Measurements from ENCODE around the gene EEF2K.

Gene EEF2K

GRCh38 chr16:22278441-22279230 lies 72.6 kb downstream of the EEF2K start:
- H3K27me3 Mint-ChIP-seq: no peaks in the 10 kb centered on the region
- H3K27ac Mint-ChIP-seq: no peak overlapping the region
- H3K36me3 Mint-ChIP-seq: peaks cover 10% of the 10 kb centered on the region
- H3K4me1 Mint-ChIP-seq: no peaks in the 10 kb centered on the region
- no peaks in the 10 kb centered on the region for H3K9me3 Mint-ChIP-seq
- H3K4me3 Mint-ChIP-seq: no peak overlapping the region

- H3K27ac Mint-ChIP-seq: no peak overlapping the region
- H3K27me3 Mint-ChIP-seq: no peaks in the 10 kb centered on the region
- H3K9me3 Mint-ChIP-seq: no peaks in the 10 kb centered on the region
- H3K36me3 Mint-ChIP-seq: peaks cover 15% of the 10 kb centered on the region
- H3K4me3 Mint-ChIP-seq: no peak overlapping the region
- no peaks in the 10 kb centered on the region for H3K4me1 Mint-ChIP-seq
Measured at GRCh38 chr16:22282254-22282892, 76.3 kb downstream of the EEF2K start.

DNA sequence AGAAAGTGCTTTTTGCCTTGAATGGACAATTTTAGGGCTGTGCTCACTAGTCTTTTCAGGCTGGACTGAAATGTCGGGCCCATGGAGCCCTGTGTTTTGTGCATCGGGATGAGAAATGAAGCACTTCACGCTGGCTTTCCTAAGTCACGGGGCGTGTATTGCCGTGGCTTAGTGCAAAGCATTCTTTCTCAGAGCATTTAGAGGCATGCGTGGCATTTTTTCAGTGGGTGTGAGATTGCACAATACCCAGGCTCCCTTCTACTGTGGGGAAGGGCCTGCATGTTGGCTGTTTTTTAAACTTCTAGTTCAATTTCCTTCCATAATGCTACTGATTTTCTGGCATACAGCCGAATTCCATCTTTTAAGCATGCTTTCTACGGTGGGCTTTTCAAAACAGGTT lies 78.6 kb downstream of the EEF2K start:
- peaks cover 12% of the 10 kb centered on the region for H3K36me3 Mint-ChIP-seq
- H3K4me1 Mint-ChIP-seq: no peaks in the 10 kb centered on the region
- no peak overlapping the region for H3K4me3 Mint-ChIP-seq
- no peaks in the 10 kb centered on the region for H3K9me3 Mint-ChIP-seq
- H3K27ac Mint-ChIP-seq: no peak overlapping the region
- no peaks in the 10 kb centered on the region for H3K27me3 Mint-ChIP-seq

DNA sequence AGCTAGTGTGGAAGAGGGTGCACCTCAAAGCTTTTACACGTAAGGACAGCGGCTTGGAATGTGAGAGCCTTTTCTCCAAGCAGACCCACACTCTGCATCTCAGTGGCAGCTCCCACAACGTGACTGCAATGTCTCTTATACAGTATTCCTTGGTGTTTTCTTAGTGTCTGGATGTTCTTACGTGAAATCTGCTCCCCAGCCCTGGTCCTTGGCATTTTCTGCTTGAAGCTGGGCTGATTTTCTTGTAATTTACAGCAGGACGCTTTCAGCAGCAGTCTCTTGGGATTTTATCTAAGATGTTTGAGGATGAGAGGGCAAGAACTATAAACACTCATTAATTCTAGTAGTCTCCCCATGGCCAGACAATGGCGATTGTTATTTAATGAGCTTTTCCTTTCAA lies 79.0 kb downstream of the EEF2K start:
- Mint-ChIP-seq H3K4me1 (no peaks in the 10 kb centered on the region), H3K36me3 (peaks cover 12% of the 10 kb centered on the region), H3K4me3 (no peak overlapping the region)

DNA sequence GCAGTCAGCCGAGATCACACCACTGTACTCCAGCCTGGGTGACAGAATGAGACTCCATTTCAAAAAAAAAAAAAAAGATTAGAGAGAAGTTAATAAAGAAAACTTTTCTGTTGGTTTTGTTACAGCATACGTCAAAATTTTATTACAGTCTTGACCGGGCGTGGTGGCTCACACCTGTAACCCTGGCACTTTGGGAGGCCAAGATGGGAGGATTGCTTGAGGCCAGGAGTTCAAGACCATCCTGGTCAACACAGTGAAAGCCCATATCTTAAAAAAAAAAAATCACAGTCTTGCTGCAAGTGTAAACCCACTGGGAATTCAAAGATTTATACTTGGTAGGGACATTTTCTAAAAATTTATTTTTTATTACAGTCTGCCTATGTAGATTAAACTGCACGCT lies 84.9 kb downstream of the EEF2K start:
- Mint-ChIP-seq H3K27ac (no peak overlapping the region), H3K4me1 (peaks cover 1% of the 10 kb centered on the region), H3K9me3 (no peaks in the 10 kb centered on the region), H3K4me3 (no peak overlapping the region), H3K27me3 (no peaks in the 10 kb centered on the region), H3K36me3 (no peaks in the 10 kb centered on the region)

More for the DNA sequence above, 79.0 kb downstream of the EEF2K start:
- no peak overlapping the region for H3K27ac Mint-ChIP-seq
- H3K9me3 Mint-ChIP-seq: no peaks in the 10 kb centered on the region
- H3K27me3 Mint-ChIP-seq: no peaks in the 10 kb centered on the region

GRCh38 chr16:22291860-22292318 lies 85.8 kb downstream of the EEF2K start:
- Mint-ChIP-seq H3K36me3 (no peaks in the 10 kb centered on the region), H3K27me3 (no peaks in the 10 kb centered on the region), H3K4me1 (peaks cover 6% of the 10 kb centered on the region), H3K9me3 (no peaks in the 10 kb centered on the region), H3K27ac (no peak overlapping the region), H3K4me3 (no peak overlapping the region)

GRCh38 chr16:22292320-22292719 lies 86.2 kb downstream of the EEF2K start:
- Mint-ChIP-seq H3K4me3 (no peak overlapping the region), H3K4me1 (peaks cover 6% of the 10 kb centered on the region), H3K36me3 (no peaks in the 10 kb centered on the region), H3K27me3 (no peaks in the 10 kb centered on the region), H3K9me3 (no peaks in the 10 kb centered on the region), H3K27ac (no peak overlapping the region)

- H3K27ac Mint-ChIP-seq: no peak overlapping the region
- no peak overlapping the region for H3K4me3 Mint-ChIP-seq
- no peaks in the 10 kb centered on the region for H3K36me3 Mint-ChIP-seq
Measured at GRCh38 chr16:22293137-22294106, 87.3 kb downstream of the EEF2K start.

DNA sequence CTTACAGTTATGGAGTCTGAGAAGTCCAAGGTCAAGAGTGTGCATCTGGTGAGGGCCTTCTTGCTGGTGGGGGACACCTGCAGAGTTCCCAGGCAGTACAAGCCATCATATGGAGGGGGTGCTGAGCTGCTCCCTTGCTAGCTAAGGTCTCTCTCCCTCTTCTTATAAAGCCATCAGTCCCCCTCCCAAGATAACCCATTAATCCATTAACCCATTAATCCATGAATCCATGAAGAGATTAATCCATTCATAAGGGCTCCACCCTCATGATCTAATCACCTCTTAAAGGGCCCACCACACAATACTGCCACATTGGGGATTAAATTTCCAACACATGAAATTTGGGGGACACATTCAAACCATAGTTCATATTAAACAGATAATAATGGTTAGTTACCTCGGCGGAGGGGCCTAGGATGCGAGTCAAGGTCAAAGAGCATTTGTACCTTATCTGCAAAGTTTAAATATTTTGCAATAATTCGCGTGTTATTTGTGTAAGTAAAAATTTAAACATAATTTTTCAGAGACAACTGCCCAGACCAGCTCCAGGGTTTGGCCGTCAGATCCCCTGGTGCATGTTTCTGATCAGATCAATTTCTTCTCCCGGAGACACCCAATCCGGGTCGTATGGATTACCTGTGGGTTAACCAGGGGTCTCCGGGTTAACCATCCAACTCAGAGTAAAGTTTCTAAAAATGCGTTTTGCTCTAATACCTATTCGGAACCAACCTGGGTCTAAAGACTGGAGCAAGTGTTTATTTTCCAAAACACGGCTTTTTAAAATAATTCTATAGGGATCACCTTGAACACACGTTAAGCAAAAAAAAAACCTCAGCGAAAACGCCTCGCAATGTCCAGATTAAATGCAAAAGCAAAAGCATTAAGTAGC lies 90.4 kb downstream of the EEF2K start:
- no peaks in the 10 kb centered on the region for H3K27me3 Mint-ChIP-seq
- H3K9me3 Mint-ChIP-seq: no peaks in the 10 kb centered on the region
- H3K36me3 Mint-ChIP-seq: peaks cover 2% of the 10 kb centered on the region
- peak overlapping the region; percentile 99 for H3K27ac Mint-ChIP-seq
- H3K4me3 Mint-ChIP-seq: peak overlapping the region; percentile 96
- peaks cover 37% of the 10 kb centered on the region for H3K4me1 Mint-ChIP-seq

More at GRCh38 chr16:22293137-22294106, 87.3 kb downstream of the EEF2K start:
- Mint-ChIP-seq H3K27me3 (no peaks in the 10 kb centered on the region), H3K9me3 (no peaks in the 10 kb centered on the region), H3K4me1 (peaks cover 8% of the 10 kb centered on the region)

GRCh38 chr16:22297114-22297870 lies 91.2 kb downstream of the EEF2K start, which contains the start of gene POLR3E:
Gene POLR3E (plus strand): TSS chr16:22297409. CDS start chr16:22302969, 5,560 bp downstream.
- peak within 1 kb of the TSS; percentile 96 for H3K4me3 Mint-ChIP-seq
- H3K4me1 Mint-ChIP-seq: peaks cover 42% of the 10 kb centered on the region
- H3K9me3 Mint-ChIP-seq: no peaks in the 10 kb centered on the region
- H3K27ac Mint-ChIP-seq: peak within 1 kb of the TSS; percentile 99
- H3K27me3 Mint-ChIP-seq: no peaks in the 10 kb centered on the region
- peaks cover 5% of the 10 kb centered on the region for H3K36me3 Mint-ChIP-seq

GRCh38 chr16:22297871-22298733 lies 92.0 kb downstream of the EEF2K start:
- H3K36me3 Mint-ChIP-seq: peaks cover 5% of the 10 kb centered on the region
- H3K4me1 Mint-ChIP-seq: peaks cover 50% of the 10 kb centered on the region
- H3K9me3 Mint-ChIP-seq: no peaks in the 10 kb centered on the region
- H3K27ac Mint-ChIP-seq: peak overlapping the region; percentile 99
- no peaks in the 10 kb centered on the region for H3K27me3 Mint-ChIP-seq
- peak overlapping the region; percentile 96 for H3K4me3 Mint-ChIP-seq

- Mint-ChIP-seq H3K9me3 (no peaks in the 10 kb centered on the region), H3K4me1 (peaks cover 54% of the 10 kb centered on the region), H3K36me3 (peaks cover 5% of the 10 kb centered on the region), H3K27me3 (no peaks in the 10 kb centered on the region), H3K27ac (peak overlapping the region; percentile 99), H3K4me3 (peak overlapping the region; percentile 96)
Measured at GRCh38 chr16:22299036-22299435, 93.0 kb downstream of the EEF2K start.

DNA sequence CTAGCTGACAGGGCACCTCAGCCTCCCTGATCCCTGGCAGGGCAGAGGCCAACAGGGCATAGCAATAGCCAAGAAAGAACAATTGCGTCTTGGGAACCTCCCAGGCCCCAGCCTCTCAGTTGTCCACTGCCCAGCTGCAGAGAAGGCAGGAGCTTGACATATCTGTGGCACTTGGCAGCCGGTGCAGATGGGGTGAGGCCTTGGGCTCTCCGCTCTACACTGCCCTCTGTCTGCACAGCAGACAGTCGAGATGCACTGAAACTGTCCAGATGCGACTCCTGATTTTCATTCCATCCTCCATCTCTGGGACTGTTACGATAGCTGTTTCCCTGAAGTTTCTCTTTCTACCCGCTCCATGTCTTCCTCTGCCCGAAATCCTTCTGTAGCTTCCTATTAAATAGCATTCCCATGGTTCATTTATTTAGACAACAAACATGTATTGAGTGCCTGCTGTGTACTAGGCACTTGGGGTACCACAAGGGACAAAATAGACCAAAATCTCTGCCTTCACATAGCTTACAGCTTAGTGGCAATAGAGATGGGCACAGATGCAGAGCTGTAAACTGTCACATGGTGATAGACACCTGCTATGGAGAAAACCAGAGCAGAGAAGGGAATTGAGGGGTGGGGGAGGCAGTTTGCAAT lies 94.5 kb downstream of the EEF2K start:
- H3K9me3 Mint-ChIP-seq: no peaks in the 10 kb centered on the region
- H3K36me3 Mint-ChIP-seq: peaks cover 5% of the 10 kb centered on the region
- no peaks in the 10 kb centered on the region for H3K27me3 Mint-ChIP-seq
- peaks cover 58% of the 10 kb centered on the region for H3K4me1 Mint-ChIP-seq
- no peak overlapping the region for H3K27ac Mint-ChIP-seq
- peak overlapping the region; percentile 96 for H3K4me3 Mint-ChIP-seq
